ENCODE results near the gene STX1A.
A peak's percentile ranks its signal among the peaks of the same experiment; 100 is the strongest.
"Not testable (repeated sequence)": the region's sequence is repeated elsewhere in the genome, so short reads cannot be mapped to it uniquely, and the experiment has no call there.

STX1A gene

DNA sequence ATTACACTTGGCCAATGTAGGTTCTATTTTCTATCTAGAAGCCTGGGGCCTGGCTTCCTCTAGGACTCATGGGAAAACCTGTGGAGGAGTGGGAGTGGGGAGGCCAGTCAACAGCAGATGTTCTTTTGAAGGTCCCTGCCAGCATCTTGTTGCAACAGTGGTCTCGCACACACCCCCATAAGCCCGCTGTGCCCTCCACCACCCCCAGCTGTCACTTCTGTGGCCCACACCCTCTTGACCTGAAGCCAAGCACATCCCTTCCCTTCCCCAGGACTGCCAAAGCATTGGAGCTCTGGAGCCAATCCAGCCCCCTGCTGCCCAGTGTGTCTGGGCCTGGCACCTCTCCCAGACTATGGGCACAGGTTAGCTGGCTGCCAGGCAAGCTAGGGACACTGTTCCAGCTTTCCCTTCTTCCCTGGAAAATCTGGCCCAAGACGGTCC is 1.9 kb upstream of the STX1A start:
- H3K36me3 Mint-ChIP-seq (ENCODE audit: low read depth), result no peaks in the 10 kb centered on the region
- H3K4me3 Mint-ChIP-seq, result no peak overlapping the region
- H3K4me1 Mint-ChIP-seq (ENCODE audit: low read depth), result peaks cover 23% of the 10 kb centered on the region
- peaks cover 6% of the 10 kb centered on the region for H3K27me3 Mint-ChIP-seq
- no peak overlapping the region for H3K27ac Mint-ChIP-seq
- H3K9me3 Mint-ChIP-seq, result no peaks in the 10 kb centered on the region

DNA sequence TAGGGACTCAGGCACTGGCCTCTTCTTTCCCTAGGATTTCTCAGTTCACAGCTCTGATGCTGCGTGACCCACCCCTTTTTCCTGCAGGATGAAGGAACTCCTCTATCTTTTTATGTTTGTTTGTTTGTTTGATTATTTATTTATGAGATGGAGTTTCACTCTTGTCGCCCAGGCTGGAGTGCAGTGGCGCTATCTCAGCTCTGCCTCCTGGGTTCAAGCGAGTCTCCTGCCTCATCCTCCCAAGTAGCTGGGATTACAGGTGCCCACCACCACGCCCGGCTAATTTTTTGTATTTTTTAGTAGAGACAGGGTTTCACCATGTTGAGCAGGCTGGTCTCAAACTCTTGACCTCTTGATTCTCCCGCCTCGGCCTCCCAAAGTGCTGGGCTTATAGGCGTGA is 974 bp upstream of the STX1A start:
- Mint-ChIP-seq H3K4me1 (ENCODE audit: low read depth) (peaks cover 32% of the 10 kb centered on the region), H3K4me3 (peak overlapping the region; percentile 64)
- H3K27ac Mint-ChIP-seq; H3K36me3 Mint-ChIP-seq (ENCODE audit: low read depth); H3K9me3 Mint-ChIP-seq; H3K27me3 Mint-ChIP-seq: not testable (repeated sequence)

DNA sequence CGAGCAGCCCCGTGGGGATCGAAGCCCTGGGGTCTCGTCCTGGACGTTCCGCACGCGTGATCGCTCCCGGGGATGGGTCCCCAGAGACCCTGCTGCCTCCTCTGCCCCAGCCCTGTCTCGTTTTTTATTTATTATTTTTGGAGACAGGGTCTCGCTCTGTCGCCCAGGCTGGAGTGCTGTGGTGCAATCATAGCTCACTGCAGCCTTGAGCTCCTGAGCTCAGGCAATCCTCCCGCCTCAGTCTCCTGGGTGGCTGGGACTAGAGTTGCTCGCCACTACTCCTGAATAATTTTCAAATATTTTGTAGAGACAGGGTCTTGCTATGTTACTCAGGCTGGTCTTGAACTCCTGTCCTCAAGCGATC is 319 bp upstream of the STX1A start:
- Mint-ChIP-seq H3K27ac (peak overlapping the region; percentile 31), H3K27me3 (peaks cover 6% of the 10 kb centered on the region), H3K4me3 (peak overlapping the region; percentile 64), H3K36me3 (ENCODE audit: low read depth) (no peaks in the 10 kb centered on the region), H3K9me3 (no peaks in the 10 kb centered on the region), H3K4me1 (ENCODE audit: low read depth) (peaks cover 36% of the 10 kb centered on the region)

DNA sequence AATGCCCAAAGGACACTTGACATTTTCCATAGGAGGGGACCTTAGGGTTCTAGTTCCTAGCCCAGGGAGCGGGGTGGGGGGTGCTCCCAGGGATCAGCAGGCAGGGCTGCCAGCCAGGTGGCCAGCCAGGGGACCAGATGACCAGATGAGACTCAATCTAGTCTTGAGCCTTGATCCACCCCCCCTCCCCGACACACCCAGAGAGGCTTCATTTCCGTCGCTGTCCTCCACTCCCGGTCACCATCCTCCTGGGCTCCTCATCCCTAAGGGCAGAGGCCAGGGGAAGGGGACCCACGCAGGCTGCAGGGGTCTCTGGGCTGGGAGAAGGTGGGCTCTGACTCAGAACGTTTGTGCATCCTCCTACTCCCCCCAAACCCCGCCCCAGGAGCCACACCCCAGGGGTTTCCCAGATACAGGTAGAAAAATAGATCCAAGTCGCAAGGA is 1.0 kb downstream of the STX1A start:
- no peaks in the 10 kb centered on the region for H3K36me3 Mint-ChIP-seq (ENCODE audit: low read depth)

DNA sequence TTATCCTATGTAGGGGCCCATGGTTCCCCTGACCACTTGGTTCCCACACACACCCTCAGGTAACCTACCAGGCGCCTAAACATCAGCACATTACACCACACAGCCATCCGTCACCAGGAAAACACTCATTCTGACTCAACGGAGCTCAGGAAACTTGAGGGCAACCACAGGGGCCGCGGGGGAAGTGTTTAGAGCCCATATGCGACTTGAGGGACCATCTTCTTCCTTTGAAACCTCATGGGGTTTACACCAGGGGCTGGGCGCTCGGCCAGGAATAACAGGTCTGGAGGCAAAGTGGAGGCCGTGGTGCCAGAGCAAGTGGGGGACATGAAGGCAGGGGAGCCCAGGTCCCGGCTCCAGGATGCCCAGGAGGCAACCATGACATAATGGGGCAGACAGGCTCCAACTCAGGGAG is 1.5 kb downstream of the STX1A start:
- H3K36me3 Mint-ChIP-seq (ENCODE audit: low read depth), result peaks cover 2% of the 10 kb centered on the region
- peaks cover 6% of the 10 kb centered on the region for H3K27me3 Mint-ChIP-seq
- peak overlapping the region; percentile 85 for H3K4me3 Mint-ChIP-seq
- peak overlapping the region; percentile 80 for H3K27ac Mint-ChIP-seq
- no peaks in the 10 kb centered on the region for H3K9me3 Mint-ChIP-seq
- peaks cover 37% of the 10 kb centered on the region for H3K4me1 Mint-ChIP-seq (ENCODE audit: low read depth)

More for the DNA sequence above, 1.0 kb downstream of the STX1A start:
- Mint-ChIP-seq H3K4me1 (ENCODE audit: low read depth) (peaks cover 36% of the 10 kb centered on the region), H3K27me3 (peaks cover 6% of the 10 kb centered on the region), H3K27ac (peak overlapping the region; percentile 80), H3K4me3 (peak overlapping the region; percentile 85), H3K9me3 (no peaks in the 10 kb centered on the region)

DNA sequence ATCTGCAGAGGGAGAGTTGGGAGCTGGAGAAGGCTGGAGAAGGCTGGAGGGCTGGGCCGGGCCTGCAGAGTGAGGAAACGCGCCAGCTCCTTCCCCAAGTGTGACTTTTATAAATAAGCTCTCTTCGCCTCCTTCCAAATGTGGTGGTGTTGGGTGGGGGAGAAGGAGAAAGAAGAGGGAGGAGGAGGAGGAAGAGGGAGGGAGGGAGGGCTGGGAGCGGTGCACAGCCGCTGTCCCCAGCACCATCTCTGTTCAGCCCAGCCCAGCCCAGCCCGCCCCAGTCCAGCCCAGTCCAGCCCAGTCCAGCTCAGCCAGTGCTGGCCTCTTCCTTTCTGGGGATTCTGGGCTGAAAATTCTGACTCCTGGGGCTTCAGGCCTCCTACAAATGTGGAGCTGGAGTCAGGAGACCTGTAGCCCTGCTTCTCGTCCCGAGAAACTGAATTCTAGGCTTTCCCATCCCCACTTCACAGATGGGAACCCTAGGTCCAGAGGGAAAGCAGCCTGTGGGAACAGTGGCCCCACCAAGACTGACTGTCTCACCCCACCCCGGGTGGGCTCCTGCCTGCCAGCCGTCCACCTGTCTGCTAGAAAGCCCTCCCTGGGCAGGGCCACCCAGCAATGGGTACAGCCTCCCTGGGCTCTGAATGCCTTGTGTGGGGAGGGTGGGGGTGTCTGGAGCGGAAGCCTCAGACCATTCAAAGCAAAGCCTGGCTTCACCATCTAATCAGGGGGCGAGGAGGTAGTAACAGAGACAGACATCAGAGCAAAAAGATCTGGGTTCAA is 2.3 kb downstream of the STX1A start:
- Mint-ChIP-seq H3K4me3 (peak overlapping the region; percentile 85), H3K36me3 (ENCODE audit: low read depth) (peaks cover 3% of the 10 kb centered on the region), H3K9me3 (no peaks in the 10 kb centered on the region), H3K27ac (no peak overlapping the region), H3K4me1 (ENCODE audit: low read depth) (peaks cover 44% of the 10 kb centered on the region), H3K27me3 (peaks cover 6% of the 10 kb centered on the region)

DNA sequence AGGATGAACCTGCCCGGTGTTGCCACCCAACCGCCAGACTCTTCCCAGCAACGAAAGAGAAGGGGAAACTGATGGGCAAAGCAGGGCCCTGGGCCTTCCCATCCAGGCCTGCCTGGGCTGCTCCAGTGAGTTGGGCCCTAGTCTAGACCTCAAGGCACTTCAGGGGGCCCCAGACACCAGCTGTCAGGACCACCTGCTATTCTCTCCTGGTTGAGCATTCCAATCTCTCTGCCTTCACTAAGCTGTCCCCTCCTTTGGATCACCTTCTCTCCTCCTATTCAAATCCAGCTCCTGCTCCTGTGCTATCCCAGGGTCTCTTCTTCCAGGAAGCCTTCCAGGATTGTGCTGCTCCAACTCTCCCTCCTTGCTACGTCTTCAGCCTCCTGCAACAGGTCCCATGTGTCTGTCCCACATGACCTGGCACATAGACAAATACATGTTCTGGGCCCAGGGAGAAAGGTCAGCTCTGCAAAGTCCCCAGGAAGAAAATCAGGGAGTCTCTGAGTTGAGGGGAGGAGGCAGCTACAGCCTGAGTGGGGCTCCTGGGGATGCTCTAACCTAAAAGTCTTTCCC is 3.1 kb downstream of the STX1A start:
- Mint-ChIP-seq H3K27ac (peak overlapping the region; percentile 58), H3K4me1 (ENCODE audit: low read depth) (peaks cover 44% of the 10 kb centered on the region), H3K36me3 (ENCODE audit: low read depth) (peaks cover 3% of the 10 kb centered on the region), H3K9me3 (no peaks in the 10 kb centered on the region), H3K4me3 (no peak overlapping the region), H3K27me3 (peaks cover 6% of the 10 kb centered on the region)

DNA sequence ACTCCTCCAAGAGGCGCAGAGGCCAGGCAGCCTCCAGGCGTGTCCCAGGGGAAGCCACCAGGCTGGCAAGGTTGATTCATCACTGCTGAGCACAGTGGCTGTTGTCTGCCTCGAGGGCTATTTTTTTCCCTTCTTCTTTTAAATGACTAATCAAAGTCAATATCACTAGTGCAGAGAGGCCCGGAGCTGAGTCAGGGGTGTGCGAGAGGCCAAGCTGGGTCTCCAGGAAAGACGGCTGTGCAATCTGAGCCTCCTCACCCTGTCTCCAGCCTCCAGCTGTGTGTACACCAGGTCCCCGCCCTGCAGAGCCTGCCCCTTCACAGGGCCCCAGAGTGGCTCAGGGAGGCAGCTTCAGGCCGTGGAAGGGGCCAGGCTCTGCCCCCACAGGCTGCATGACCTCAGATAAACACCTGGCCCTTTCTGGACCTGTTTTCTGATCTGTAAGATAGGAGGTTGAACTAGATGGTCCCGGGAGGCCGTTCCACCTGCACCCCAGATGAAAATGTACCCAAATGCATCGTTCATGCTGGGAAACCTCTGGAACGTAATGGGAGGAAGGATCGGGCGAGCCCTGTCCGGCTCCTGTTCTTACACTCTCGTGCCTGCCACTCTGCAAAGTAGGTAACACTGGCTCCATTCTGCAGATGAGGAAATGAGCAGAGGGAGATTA is 3.7 kb downstream of the STX1A start:
- H3K36me3 Mint-ChIP-seq (ENCODE audit: low read depth), result peaks cover 3% of the 10 kb centered on the region
- peak overlapping the region; percentile 26 for H3K4me3 Mint-ChIP-seq
- peaks cover 6% of the 10 kb centered on the region for H3K27me3 Mint-ChIP-seq
- H3K9me3 Mint-ChIP-seq, result no peaks in the 10 kb centered on the region
- peak overlapping the region; percentile 58 for H3K27ac Mint-ChIP-seq
- peaks cover 44% of the 10 kb centered on the region for H3K4me1 Mint-ChIP-seq (ENCODE audit: low read depth)

DNA sequence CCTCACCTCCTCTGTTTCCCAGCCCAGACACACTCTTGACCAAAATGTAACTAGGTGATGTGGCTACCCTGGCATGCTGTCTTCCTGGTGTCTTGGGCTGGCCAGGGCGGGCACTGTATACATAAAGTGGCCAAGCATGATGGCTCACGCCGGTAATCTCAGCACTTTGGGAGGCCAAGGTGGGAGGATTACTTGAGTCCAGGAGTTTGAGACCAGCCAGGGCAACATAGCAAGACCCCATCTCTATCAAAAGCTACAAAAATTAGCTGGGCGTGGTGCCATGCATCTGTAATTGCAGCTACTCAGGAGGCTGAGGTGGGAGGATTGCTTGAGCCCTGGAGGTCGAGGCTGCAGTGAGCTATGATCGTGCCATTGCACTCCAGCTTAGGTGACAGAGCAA is 6.2 kb downstream of the STX1A start:
- not testable (repeated sequence) for H3K36me3 Mint-ChIP-seq (ENCODE audit: low read depth); H3K9me3 Mint-ChIP-seq; H3K27ac Mint-ChIP-seq; H3K4me3 Mint-ChIP-seq; H3K27me3 Mint-ChIP-seq
- peaks cover 41% of the 10 kb centered on the region for H3K4me1 Mint-ChIP-seq (ENCODE audit: low read depth)

DNA sequence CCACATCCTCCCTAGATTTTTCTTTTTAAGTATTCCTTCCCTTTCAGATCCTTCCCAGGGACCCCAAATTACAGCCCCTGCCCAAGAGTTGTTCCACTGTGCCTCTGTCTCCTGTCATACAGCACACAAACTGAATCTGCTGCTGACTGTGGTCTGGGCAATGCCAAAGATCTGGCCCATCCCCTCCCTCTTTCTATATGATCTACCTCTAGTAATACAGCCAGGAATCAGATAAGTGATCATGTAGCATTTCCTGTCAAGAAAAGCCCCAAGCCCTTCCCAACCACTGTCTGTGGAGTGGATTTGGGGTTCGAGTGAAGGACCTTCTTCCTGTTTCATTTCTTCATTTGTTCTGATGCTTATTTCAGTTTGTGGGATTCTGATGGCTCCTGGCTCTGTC is 6.7 kb downstream of the STX1A start:
- H3K27me3 Mint-ChIP-seq, result no peaks in the 10 kb centered on the region
- H3K4me3 Mint-ChIP-seq, result no peak overlapping the region
- H3K27ac Mint-ChIP-seq, result no peak overlapping the region
- H3K9me3 Mint-ChIP-seq, result no peaks in the 10 kb centered on the region
- peaks cover 36% of the 10 kb centered on the region for H3K4me1 Mint-ChIP-seq (ENCODE audit: low read depth)
- H3K36me3 Mint-ChIP-seq (ENCODE audit: low read depth), result peaks cover 3% of the 10 kb centered on the region

DNA sequence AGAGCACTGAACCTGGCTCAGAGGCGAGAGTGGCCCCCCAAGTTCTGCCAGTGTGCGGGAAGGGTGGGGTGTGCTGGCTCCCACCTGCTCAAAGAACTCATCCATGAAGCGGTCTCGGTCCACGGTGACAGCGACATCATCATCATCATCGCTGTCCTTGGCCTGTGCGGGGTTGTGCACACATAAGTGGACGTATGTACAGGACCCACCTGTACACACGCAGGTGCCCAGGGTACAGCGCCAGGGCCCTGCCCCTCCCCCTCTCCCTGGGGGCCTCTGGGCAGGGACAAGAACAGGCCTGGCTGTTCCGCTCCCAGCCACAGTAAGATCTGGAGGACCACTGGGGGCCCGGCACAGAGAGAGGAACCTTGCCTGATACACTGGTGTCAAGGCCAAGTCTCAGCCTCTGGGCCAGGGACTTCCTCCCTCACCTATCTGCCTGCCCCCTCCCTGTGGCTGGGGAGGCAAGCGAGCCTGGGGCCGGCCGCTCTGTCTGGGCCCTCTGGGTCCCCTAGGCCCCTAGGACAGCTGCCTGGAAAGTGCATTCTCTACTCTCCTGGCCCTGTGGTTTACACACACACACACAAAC is 10.4 kb downstream of the STX1A start:
- H3K36me3 Mint-ChIP-seq (ENCODE audit: low read depth), result peaks cover 3% of the 10 kb centered on the region
- no peaks in the 10 kb centered on the region for H3K27me3 Mint-ChIP-seq
- no peak overlapping the region for H3K4me3 Mint-ChIP-seq
- no peaks in the 10 kb centered on the region for H3K9me3 Mint-ChIP-seq
- no peak overlapping the region for H3K27ac Mint-ChIP-seq
- peaks cover 21% of the 10 kb centered on the region for H3K4me1 Mint-ChIP-seq (ENCODE audit: low read depth)

DNA sequence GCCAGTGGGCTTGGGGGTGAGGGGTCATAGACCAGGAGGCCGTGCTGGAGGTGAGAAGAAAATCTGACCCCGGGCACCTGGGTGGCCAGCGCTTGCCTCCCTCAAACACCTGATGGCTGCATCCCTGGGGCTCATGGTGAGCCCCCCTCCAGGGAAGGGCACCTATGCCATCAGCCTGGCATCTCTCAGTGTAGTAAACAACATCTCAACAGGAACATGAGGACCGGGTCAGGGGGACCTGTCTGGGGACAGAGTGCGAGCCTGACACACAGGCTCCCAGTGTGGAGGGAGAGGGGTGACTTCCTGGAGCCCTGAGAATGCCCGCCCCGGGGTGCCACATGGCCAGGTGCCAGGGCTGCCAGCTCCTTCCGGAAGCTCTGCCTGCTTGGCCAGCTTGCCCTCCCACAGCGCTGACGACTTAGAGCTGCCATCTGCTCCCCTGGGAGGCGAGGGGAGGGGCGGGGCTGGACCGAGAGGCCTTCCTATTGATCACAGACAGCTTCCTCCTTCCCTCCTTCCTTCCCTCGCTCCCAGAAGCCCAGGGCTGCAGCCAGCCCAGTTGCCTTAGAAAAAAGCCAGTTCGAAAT is 12.3 kb downstream of the STX1A start:
- Mint-ChIP-seq H3K36me3 (ENCODE audit: low read depth) (peaks cover 10% of the 10 kb centered on the region), H3K4me3 (no peak overlapping the region), H3K27me3 (no peaks in the 10 kb centered on the region), H3K4me1 (ENCODE audit: low read depth) (peaks cover 13% of the 10 kb centered on the region), H3K27ac (no peak overlapping the region), H3K9me3 (no peaks in the 10 kb centered on the region)

DNA sequence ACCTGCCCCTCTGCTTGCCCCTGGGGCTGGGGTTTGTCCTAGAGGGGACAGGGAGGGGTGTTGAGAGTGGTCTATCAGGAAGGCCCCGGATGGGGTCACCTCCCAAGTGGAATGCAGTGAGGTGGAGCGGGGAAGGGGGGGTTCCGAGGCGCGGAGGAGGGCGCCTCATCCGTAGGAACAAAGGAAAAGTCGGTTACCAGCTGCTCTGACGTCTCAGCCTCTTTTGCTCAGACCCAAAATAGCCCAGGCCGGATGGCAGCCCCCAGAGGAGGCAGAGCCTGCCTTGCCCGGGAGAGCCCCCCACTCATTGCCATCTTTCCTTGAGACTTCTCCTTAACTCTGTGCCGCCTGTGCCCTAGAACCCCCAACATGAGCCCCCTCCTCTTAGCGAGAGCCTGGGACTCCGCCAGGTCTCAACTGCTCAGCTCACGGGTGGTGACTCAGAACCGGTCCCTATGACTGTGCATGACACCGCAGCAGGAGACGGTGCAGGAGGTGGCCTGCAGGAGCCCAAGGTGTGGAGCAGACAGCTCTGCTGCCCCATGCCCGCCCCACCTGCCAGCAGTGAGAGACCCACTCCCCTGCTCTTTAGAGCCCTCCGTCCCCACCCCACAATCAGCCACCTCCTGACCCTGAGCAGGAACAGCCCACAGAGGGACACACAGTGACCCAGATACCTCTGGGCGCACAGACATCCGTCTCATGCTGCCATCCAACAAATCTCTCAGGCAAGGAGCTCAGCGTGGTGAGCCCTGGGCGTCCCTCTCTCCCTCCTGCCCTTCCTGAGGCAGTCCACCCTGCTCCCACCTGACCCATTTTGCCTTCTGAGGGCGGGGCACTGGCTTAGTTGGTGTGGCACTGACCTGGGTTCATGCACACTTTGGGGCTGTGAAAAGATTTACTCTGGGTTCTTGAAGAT is 13.1 kb downstream of the STX1A start:
- H3K9me3 Mint-ChIP-seq, result no peaks in the 10 kb centered on the region
- H3K4me3 Mint-ChIP-seq, result no peak overlapping the region
- H3K27me3 Mint-ChIP-seq, result no peaks in the 10 kb centered on the region
- H3K36me3 Mint-ChIP-seq (ENCODE audit: low read depth), result peaks cover 18% of the 10 kb centered on the region
- H3K4me1 Mint-ChIP-seq (ENCODE audit: low read depth), result peaks cover 13% of the 10 kb centered on the region
- no peak overlapping the region for H3K27ac Mint-ChIP-seq

DNA sequence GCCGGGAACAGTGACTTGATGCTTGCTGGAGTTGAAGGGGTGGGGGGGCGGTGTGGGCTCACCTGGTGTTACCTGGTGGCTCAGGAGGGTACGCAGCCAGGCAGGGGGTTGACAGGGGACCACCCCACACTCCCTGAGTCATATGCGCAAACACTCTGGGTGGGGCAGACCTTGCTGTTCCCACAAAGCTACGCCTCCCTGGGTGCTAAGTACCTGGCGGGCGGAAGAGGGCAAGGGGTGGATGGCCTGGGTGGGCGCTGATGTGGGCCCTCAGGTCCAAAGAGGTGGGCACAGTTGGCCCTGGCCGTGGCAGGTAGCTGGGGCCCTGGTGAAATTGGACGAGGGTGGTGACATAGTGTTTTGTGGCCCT is 13.9 kb downstream of the STX1A start:
- no peak overlapping the region for H3K27ac Mint-ChIP-seq
- peaks cover 13% of the 10 kb centered on the region for H3K4me1 Mint-ChIP-seq (ENCODE audit: low read depth)
- peaks cover 18% of the 10 kb centered on the region for H3K36me3 Mint-ChIP-seq (ENCODE audit: low read depth)
- H3K4me3 Mint-ChIP-seq, result no peak overlapping the region
- H3K9me3 Mint-ChIP-seq, result no peaks in the 10 kb centered on the region
- H3K27me3 Mint-ChIP-seq, result no peaks in the 10 kb centered on the region
